GM10847 (cell line): ENCODE results near the gene CHCHD1.

Experiments used
- POLR2A ChIP-seq: IDR thresholded peaks from 2 replicates; pipeline ENCODE4 v1.6.1; 2011; ENCODE audit not compliant: insufficient read length; ENCODE audit errors: extremely low read depth

CHCHD1 gene

GRCh38 chr10:73781548-73781878, 335 bp upstream of the CHCHD1 start:
- TF ChIP-seq POLR2A = no peak

DNA sequence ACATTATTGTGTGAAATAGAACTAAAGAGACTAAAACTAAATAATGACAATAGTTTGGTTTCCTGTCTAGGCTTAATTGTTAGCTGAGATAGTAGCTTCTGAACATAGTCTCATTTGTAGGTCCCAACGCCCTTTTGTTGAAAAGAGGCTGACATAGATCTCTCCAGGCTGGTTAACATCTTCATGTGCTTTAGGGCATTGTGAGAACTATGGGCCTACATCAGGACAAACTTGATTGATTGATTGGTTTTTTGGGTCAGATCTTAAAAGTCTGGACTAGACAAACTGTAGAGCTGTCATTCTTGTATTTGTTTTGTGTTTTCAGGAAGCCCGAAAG, 869 bp downstream of the CHCHD1 start:
- TF ChIP-seq POLR2A = no peak

- TF ChIP-seq POLR2A = peak; percentile 31
Observed at GRCh38 chr10:73785211-73785720, 3.4 kb downstream of the CHCHD1 start, which contains the start of gene ZSWIM8. TSS of gene ZSWIM8 (plus strand) at chr10:73785606. CDS start at chr10:73785879, 273 bp downstream.

GRCh38 chr10:73785721-73786511, 4.1 kb downstream of the CHCHD1 start:
- no peak for TF ChIP-seq POLR2A

- no peak for TF ChIP-seq POLR2A
Observed at GRCh38 chr10:73786512-73786885, 4.7 kb downstream of the CHCHD1 start.

DNA sequence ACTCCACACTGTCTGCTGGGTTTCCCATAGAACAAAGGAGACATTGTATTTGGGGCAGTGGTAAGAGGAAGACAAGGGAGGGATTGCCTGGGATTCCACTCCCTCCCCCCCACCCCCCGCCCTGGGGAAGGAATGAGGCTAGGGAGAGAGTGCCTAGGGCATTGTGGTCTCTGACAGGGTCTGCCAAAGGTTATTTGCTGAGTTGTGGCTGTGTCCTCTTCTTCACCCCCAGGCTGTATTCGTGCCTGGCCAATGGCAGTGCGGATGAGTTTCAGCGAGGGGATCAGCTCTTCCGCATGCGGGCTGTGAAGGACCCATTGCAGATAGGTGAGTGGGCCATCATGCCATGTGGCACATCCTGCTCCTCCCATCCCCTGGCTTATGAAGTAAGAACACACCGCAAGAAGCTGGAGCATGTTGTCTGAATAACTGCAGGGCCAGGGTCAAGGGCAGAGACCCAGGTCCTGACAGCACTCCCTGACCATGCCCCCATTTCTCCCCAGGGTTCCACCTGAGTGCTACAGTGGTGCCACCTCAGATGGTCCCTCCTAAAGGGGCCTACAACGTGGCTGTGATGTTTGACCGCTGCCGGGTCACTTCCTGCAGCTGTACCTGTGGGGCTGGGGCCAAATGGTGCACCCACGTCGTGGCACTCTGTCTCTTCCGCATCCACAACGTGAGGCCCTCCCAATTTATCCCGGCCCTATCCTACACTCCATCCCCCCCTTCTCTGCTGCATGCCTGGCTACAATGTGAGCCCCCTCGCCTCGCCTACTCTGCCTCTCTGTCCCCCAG, 7.2 kb downstream of the CHCHD1 start:
- TF ChIP-seq POLR2A = no peak

DNA sequence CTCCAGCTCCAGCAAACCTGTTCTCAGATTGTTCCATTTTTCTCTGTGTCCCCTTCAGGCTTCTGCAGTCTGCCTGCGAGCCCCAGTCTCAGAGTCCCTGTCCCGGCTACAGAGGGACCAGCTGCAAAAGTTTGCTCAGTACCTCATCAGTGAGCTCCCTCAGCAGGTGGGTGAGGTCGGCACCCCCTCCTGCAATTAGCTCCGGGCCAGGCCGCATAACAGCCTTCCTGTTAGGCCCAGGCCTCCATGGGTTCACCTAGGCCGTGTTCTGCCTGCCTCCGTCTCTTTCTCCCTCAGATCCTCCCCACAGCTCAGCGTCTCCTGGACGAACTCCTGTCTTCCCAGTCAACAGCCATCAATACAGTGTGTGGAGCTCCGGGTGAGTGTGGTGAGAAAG, 7.8 kb downstream of the CHCHD1 start:
- no peak for TF ChIP-seq POLR2A

- TF ChIP-seq POLR2A = no peak
Observed at GRCh38 chr10:73790886-73791625, 9.2 kb downstream of the CHCHD1 start.

GRCh38 chr10:73791871-73792400, 10.1 kb downstream of the CHCHD1 start:
- TF ChIP-seq POLR2A = no peak

DNA sequence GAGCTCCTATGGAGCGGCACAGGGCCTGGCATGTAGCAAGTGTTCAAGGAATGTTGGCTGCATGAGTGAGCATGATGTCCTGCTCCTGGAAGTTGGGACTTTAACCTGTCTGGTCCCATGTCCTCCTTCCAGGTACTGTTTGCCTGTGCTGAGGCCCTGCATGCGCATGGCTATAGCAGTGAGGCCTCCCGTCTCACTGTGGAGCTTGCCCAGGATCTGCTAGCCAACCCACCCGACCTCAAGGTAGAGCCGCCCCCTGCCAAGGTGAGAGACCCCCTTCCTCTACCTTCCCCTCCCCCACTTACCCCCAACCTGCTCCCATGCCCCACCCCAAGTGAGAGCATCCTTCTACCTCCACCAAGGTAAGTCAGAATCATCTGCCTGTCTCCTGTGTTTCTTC, 11.6 kb downstream of the CHCHD1 start:
- no peak for TF ChIP-seq POLR2A

- no peak for TF ChIP-seq POLR2A
Observed at GRCh38 chr10:73796766-73797165, 14.9 kb downstream of the CHCHD1 start.

DNA sequence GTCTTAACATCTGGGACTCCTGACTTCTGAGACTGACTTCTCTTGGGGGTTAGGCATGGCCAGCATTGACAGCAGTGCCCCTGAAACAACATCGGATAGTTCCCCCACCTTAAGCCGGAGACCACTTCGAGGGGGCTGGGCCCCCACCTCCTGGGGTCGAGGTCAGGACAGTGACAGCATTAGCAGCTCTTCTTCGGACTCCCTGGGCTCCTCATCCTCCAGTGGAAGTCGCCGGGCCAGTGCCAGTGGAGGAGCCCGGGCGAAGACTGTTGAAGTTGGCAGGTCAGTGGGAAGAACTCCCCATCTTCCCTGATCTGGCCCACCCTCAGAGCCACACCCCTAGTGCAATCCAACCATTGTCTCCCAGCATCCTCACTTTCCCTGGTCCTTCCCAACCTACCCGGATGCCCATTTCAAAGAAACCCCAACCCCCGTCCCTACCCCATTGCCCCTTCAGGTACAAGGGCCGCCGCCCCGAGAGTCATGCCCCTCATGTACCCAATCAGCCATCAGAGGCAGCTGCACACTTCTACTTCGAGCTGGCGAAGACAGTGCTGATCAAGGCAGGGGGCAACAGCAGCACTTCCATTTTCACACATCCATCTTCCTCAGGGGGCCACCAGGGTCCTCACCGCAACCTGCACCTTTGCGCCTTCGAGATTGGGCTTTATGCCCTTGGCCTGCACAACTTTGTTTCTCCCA, 15.6 kb downstream of the CHCHD1 start:
- TF ChIP-seq POLR2A = no peak

- no peak for TF ChIP-seq POLR2A
Observed at GRCh38 chr10:73798087-73798486, 16.2 kb downstream of the CHCHD1 start.

GRCh38 chr10:73798927-73799560, 17.2 kb downstream of the CHCHD1 start:
- TF ChIP-seq POLR2A = no peak
